ENCODE results near the gene TNS4. TPM values are rescaled to one million over a fixed set of nuclear protein-coding genes. Genes with fewer than 3 reads are reported as not detected.
A peak's percentile ranks its signal among the peaks of the same experiment; 100 is the strongest.

TNS4 gene
- total RNA-seq, 1 experiment from 2014 or later: 0.59 TPM

- Histone ChIP-seq H4K5ac (ENCODE audit: insufficient read length, low read depth, low read length) (no peak overlapping the region), H3K23me2 (ENCODE audit: insufficient read length, low read depth, low read length, poor library complexity, severe bottlenecking) (no peaks in the 10 kb centered on the region), H3K9me3 (ENCODE audit: control insufficient read depth, low read depth, low read length) (no peaks in the 10 kb centered on the region), H3K4ac (ENCODE audit: low read depth, low read length) (no peak overlapping the region), H3K14ac (ENCODE audit: insufficient read depth, low read length) (no peak overlapping the region), H2BK20ac (ENCODE audit: low read depth, low read length, poor library complexity, severe bottlenecking) (no peak overlapping the region), H3T11ph (ENCODE audit: low read length) (no peak overlapping the region), H3K9ac (ENCODE audit: extremely low read depth, insufficient read length, low read length) (no peak overlapping the region), H3K18ac (ENCODE audit: insufficient read length, low read depth, low read length) (no peak overlapping the region), H2BK15ac (ENCODE audit: low read depth, low read length) (no peak overlapping the region), H3K27ac (ENCODE audit: insufficient read length, low read depth, low read length) (no peak overlapping the region), H4K20me1 (ENCODE audit: control insufficient read depth, insufficient read depth, insufficient read length) (no peaks in the 10 kb centered on the region), H4K91ac (ENCODE audit: insufficient read length, low read depth, low read length) (no peak overlapping the region), H2BK12ac (ENCODE audit: insufficient read length, low read depth, low read length) (no peak overlapping the region), H2BK5ac (ENCODE audit: insufficient read length, low read length) (no peak overlapping the region), H4K8ac (replicated peaks; ENCODE audit: insufficient read length, low read depth, low read length) (no peak overlapping the region), H2BK120ac (ENCODE audit: low read depth, low read length, poor library complexity, severe bottlenecking) (no peak overlapping the region), H3K4me1 (ENCODE audit: insufficient read depth, low read length) (no peaks in the 10 kb centered on the region), H3K4me2 (ENCODE audit: insufficient read depth, insufficient read length, low read length) (no peak overlapping the region), H2AFZ (ENCODE audit: low read length) (no peak overlapping the region), H3K27me3 (ENCODE audit: insufficient read depth, low read length) (no peaks in the 10 kb centered on the region; the same call in 1 of the 2 replicates), H2AK5ac (ENCODE audit: insufficient read length, low read length) (no peak overlapping the region), H3K79me1 (ENCODE audit: insufficient read depth, low read depth, low read length, poor library complexity, severe bottlenecking) (no peaks in the 10 kb centered on the region), H3K23ac (ENCODE audit: insufficient read length, low read depth, low read length) (no peak overlapping the region), H3K79me2 (ENCODE audit: insufficient read depth, low read length) (no peaks in the 10 kb centered on the region), H3K56ac (ENCODE audit: insufficient read length, low read depth, low read length) (no peak overlapping the region)
- no peak for DNase-seq
- H3K27ac Mint-ChIP-seq: 0 out of 7 replicates have a peak overlapping the region, but pooled peaks of 1 of the 3 experiments have one; percentile 10
- WGBS (ENCODE audit: extremely low coverage, insufficient read length, low lambda C conversion rate): no CpG with 5 or more reads among the region's 4 CpGs
- H3K36me3 Mint-ChIP-seq (ENCODE audit: insufficient read depth in 1 of 3, low read depth in 3 of 3): no peaks in the 10 kb centered on the region
- H3K4me1 Mint-ChIP-seq: peaks cover 8 to 22% of the 10 kb centered on the region in 2 experiments
- H3K4me3 Mint-ChIP-seq: no peak overlapping the region
- peaks cover 0 to 3% of the 10 kb centered on the region in 2 experiments; a peak in 1 of 5 replicates for H3K9me3 Mint-ChIP-seq
- no peaks in the 10 kb centered on the region; the same call in 1 of the 2 replicates for H3K27me3 Mint-ChIP-seq (ENCODE audit: low read depth)
- TF ChIP-seq CTCF (conservative IDR thresholded peaks at IDR 0.05): no peak
Measured at GRCh38 chr17:40533896-40534295, 32.5 kb upstream of the TNS4 start.
